NCI-H82 treated with DMSO at 0.1 percent for 48 hours (cell line): ENCODE measurements around the gene PRSS38.
"Not testable (repeated sequence)": the region's sequence is repeated elsewhere in the genome, so short reads cannot be mapped to it uniquely, and the experiment has no call there.

Source experiments
- DNase-seq: peaks from one replicate; lab custom pipeline; 2025; ENCODE audit not compliant: unreplicated experiment; lab: John Stamatoyannopoulos, UW

PRSS38 gene

GRCh38 chr1:227838181-227838580 is 22.7 kb downstream of the PRSS38 start:
- DNase-seq = no peak

- no peak for DNase-seq
Measured at GRCh38 chr1:227841096-227841495, 25.6 kb downstream of the PRSS38 start.

- no peak for DNase-seq
Measured at GRCh38 chr1:227844320-227845146, 29.1 kb downstream of the PRSS38 start.

GRCh38 chr1:227845147-227845458 is 29.6 kb downstream of the PRSS38 start:
- no peak for DNase-seq

GRCh38 chr1:227845519-227845918 is 30.0 kb downstream of the PRSS38 start:
- no peak for DNase-seq

GRCh38 chr1:227846265-227846858 is 30.9 kb downstream of the PRSS38 start:
- no peak for DNase-seq

- not testable (repeated sequence) for DNase-seq
Measured at GRCh38 chr1:227847046-227847445, 31.6 kb downstream of the PRSS38 start.

GRCh38 chr1:227848430-227848932 is 33.0 kb downstream of the PRSS38 start:
- DNase-seq = no peak

- DNase-seq = no peak
Measured at GRCh38 chr1:227849251-227849650, 33.8 kb downstream of the PRSS38 start.

GRCh38 chr1:227854189-227854588 is 38.7 kb downstream of the PRSS38 start:
- DNase-seq = no peak

- no peak for DNase-seq
Measured at GRCh38 chr1:227855687-227856086, 40.2 kb downstream of the PRSS38 start.

GRCh38 chr1:227856147-227856858 is 40.8 kb downstream of the PRSS38 start:
- DNase-seq = no peak

GRCh38 chr1:227864882-227865281 is 49.4 kb downstream of the PRSS38 start:
- no peak for DNase-seq

- DNase-seq = no peak
Measured at GRCh38 chr1:227869279-227869842, 53.9 kb downstream of the PRSS38 start.

GRCh38 chr1:227869851-227870305 is 54.4 kb downstream of the PRSS38 start:
- DNase-seq = no peak

- DNase-seq = no peak
Measured at GRCh38 chr1:227870366-227870765, 54.9 kb downstream of the PRSS38 start.

GRCh38 chr1:227871892-227872291 is 56.4 kb downstream of the PRSS38 start:
- DNase-seq = not testable (repeated sequence)

- not testable (repeated sequence) for DNase-seq
Measured at GRCh38 chr1:227877810-227878209, 62.3 kb downstream of the PRSS38 start.

GRCh38 chr1:227880342-227880924 is 65.0 kb downstream of the PRSS38 start:
- no peak for DNase-seq

- DNase-seq = no peak
Measured at GRCh38 chr1:227883073-227883520, 67.6 kb downstream of the PRSS38 start.
